Astrocyte of the spinal cord (primary cell): ENCODE data around the gene ZFHX3.

Experiments used
- DNase-seq: peaks from one replicate; pipeline ENCODE4 v3.0.0; 2011; ENCODE audit warnings: low read depth, low spot score
- H3K4me3 ChIP-seq: 2 replicates; pipeline ENCODE4 v1.5.1; 2011; ENCODE audit warnings: low read depth, mild to moderate bottlenecking, low read length, moderate library complexity
- CTCF ChIP-seq: IDR thresholded peaks from 2 replicates; pipeline ENCODE4 v1.5.1; 2012; ENCODE audit warnings: low read depth, mild to moderate bottlenecking, low read length, inconsistent platforms
- in situ Hi-C: cut with HindIII; loops from 2 replicates; pipeline ENCODE4 v1.10.0; 2017; ENCODE audit warnings: low sequenced_read_pairs

ZFHX3 gene

GRCh38 chr16:72835086-72835485, 212.8 kb downstream of the ZFHX3 start:
- H3K4me3 ChIP-seq = no peak overlapping the region
- no peak for DNase-seq
- no peak for TF ChIP-seq CTCF
- in situ Hi-C loops = no loop called here

GRCh38 chr16:72834499-72834898, 213.4 kb downstream of the ZFHX3 start:
- no peak overlapping the region for H3K4me3 ChIP-seq
- TF ChIP-seq CTCF = no peak
- in situ Hi-C loops = no loop called here
- DNase-seq = no peak

GRCh38 chr16:72833969-72834368, 214.0 kb downstream of the ZFHX3 start:
- H3K4me3 ChIP-seq = no peak overlapping the region
- in situ Hi-C loops = no loop called here
- no peak for TF ChIP-seq CTCF
- DNase-seq = no peak

GRCh38 chr16:72833482-72833881, 214.4 kb downstream of the ZFHX3 start:
- H3K4me3 ChIP-seq = no peak overlapping the region
- in situ Hi-C loops = no loop called here
- TF ChIP-seq CTCF = no peak
- DNase-seq = no peak

- TF ChIP-seq CTCF = peak; percentile 100
- DNase-seq = peak; percentile 75
- H3K4me3 ChIP-seq = no peak overlapping the region
- in situ Hi-C loops = no loop called here
Measured at GRCh38 chr16:72832621-72833248, 215.2 kb downstream of the ZFHX3 start.

- in situ Hi-C loops = no loop called here
- H3K4me3 ChIP-seq = no peak overlapping the region
- peak; percentile 29 for DNase-seq
- TF ChIP-seq CTCF = no peak
Measured at GRCh38 chr16:72829846-72830775, 217.8 kb downstream of the ZFHX3 start.
